Thyroid gland (tissue), 4 donors: ENCODE results near the gene SFTPD.

Source experiments
- POLR2A ChIP-seq, 2 donors: fragments of 450-650 bp; IDR thresholded peaks; one replicate each; pipeline ENCODE4 v1.6.1; 2017; ENCODE audit warnings: antibody characterized with exemption in 2 of 2, mild to moderate bottlenecking in 2 of 2, moderate library complexity in 1 of 2
- TF ChIP-seq, protein P1 (sequence below), 6 experiments: fragments of 200-600 bp in 3 of 6; fragments of 450-650 bp in 3 of 6; sonication (generic) in 3 of 6; IDR thresholded peaks; one replicate each; pipeline ENCODE4 v1.5.1; 2016 to 2019; ENCODE audit warnings: antibody characterized with exemption in 6 of 6, mild to moderate bottlenecking in 2 of 6, inconsistent platforms in 1 of 6, moderate library complexity in 1 of 6

DNA sequence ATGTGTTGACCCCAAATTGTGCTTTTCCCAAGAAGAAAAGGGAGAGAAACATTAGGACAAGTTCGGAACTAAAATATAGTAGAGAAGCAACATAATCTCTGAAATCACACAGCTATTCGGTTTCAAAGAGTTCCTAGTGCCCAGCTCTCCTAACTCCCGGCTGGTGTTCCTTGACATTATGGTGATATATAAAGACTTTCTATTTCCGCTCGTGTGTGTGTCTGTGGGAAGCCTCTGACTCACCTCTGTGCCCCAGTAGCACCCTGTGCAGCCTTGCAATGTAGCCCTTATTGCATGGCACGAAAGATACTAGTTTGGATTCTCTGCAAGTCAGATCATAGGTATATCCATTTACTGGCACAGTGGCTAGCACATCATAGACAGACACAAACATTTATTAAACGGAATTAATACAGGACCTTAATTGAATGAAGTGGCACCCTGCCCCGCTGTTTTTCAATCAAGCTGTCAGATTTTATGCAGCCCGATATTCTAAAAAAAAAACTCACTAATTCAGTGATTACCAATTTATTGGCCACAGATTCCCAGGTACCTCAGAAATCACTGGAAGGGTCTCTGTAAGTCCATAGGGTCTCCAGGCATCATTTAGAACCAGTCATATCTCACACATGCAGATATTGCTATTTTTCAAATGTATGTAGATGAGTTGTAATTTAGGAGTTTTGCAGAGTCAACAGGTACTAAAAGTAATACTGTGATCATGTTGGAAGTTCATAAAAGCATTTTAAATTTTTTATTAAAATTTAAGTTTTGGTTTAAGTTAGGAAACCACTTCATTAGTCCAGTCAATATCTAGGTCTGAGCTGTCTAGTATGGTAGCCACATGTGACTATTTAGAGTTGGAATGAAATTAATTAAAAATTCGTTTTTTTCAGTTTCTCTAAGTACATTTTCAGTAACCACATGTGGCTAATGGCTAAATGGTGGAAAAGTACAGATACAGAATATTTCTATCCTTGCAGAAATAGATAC lies 43.3 kb downstream of the SFTPD start:
- TF ChIP-seq POLR2A (IDR thresholded peaks at IDR 0.05), result no peak
- TF ChIP-seq, protein P1, sequence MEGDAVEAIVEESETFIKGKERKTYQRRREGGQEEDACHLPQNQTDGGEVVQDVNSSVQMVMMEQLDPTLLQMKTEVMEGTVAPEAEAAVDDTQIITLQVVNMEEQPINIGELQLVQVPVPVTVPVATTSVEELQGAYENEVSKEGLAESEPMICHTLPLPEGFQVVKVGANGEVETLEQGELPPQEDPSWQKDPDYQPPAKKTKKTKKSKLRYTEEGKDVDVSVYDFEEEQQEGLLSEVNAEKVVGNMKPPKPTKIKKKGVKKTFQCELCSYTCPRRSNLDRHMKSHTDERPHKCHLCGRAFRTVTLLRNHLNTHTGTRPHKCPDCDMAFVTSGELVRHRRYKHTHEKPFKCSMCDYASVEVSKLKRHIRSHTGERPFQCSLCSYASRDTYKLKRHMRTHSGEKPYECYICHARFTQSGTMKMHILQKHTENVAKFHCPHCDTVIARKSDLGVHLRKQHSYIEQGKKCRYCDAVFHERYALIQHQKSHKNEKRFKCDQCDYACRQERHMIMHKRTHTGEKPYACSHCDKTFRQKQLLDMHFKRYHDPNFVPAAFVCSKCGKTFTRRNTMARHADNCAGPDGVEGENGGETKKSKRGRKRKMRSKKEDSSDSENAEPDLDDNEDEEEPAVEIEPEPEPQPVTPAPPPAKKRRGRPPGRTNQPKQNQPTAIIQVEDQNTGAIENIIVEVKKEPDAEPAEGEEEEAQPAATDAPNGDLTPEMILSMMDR (IDR thresholded peaks at IDR 0.05), result no peak
